Adipose tissue (tissue), 3 donors: ENCODE data around the gene MAPK6. TPM values are rescaled to one million over a fixed set of nuclear protein-coding genes. Genes with fewer than 3 reads are reported as not detected.
"Not testable (repeated sequence)": the region's sequence is repeated elsewhere in the genome, so short reads cannot be mapped to it uniquely, and the experiment has no call there.

Experiments
- H3K27ac ChIP-seq: one replicate; pipeline ENCODE4 v1.5.1; 2013; ENCODE audit warnings: low read depth, low read length
- WGBS, 3 donors: extraction: QIAGEN DNeasy Blood & Tissue Kit; methylation state at CpG; one replicate each; pipeline ENCODE4 v1.1.7; 2013; 5-methylcytosine and 5-hydroxymethylcytosine counted together
- polyA plus RNA-seq, 3 donors: library from polyadenylated mRNA; stranded (reverse); fragments of 200-250 nt; gene quantifications; one replicate each; pipeline ENCODE4 v1.2.3, GENCODE V29; 2013
- donor health status: healthy with polysubstance abuse.
- donor health status: Bipolar disorder and iron deficiency.
- donor health status: healthy.

Gene MAPK6
- 10 to 100 TPM in 2 of 3 donors, 1 to 10 TPM in 1; 4.1 to 11.3 (median 10.1) TPM for polyA plus RNA-seq

GRCh38 chr15:52018693-52019393 is at the start of gene MAPK6:
Gene MAPK6 (plus strand): TSS chr15:52019219. CDS start chr15:52046461, 27,242 bp downstream.
- 3 to 4% (median 4%) methylated on average over 48 to 59 of the region's 59 CpGs for WGBS, 3 donors
- peak within 1 kb of the TSS; percentile 99 for H3K27ac ChIP-seq

GRCh38 chr15:51969728-51970127 is 49.3 kb upstream of the MAPK6 start:
- no peak overlapping the region for H3K27ac ChIP-seq
- WGBS, 3 donors = 86 to 90% (median 89%) methylated on average over 4 of the region's 4 CpGs

DNA sequence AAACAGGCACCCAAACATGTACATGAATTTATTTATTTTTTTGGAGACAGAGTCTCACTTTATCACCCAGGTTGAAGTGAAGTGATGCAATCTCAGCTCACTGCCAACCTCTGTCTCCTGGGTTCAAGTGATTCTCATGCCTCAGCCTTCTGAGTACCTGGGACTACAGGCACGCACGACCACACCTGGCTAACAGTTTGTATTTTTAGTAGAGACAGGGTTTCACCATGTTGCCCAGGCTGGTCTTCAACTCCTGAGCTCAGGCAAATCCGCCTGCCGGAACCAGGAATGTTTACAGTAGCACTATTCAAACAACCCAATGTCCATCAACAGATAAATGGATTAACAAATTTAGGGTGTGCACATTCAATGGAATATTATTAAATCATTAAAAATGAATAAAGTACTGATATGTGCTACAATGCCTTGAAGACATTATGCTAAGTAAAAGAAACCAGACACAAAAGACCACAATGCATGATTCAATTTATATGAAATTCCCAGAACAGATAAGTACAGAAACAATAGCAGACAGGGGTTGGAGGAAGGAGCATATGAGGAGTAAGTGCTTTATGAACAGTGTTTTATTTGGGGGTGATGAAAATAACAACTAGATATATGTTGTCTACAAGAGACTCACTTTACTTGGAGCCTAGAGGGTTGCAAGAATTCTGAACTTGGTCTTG is 48.7 kb upstream of the MAPK6 start:
- H3K27ac ChIP-seq = no peak overlapping the region
- WGBS, 3 donors = 22 to 81% (median 81%) methylated on average over 4 of the region's 4 CpGs

DNA sequence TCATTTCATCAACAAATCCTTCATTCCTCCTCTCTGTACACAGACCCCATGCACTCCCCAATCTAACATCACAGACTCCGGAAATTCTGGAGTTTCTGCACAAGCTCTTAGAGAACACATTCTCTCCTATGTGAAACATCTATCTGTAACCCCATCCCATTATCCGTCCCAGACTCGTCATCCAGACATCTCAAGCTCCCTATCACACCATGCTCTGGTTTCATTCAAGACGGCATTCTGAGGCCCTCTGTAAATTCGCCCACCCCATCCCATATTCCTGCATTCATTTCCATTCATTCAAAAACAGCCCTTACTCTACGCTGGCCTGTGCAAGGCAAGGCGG is 48.0 kb upstream of the MAPK6 start:
- 2 to 3% (median 2%) methylated on average over 7 of the region's 7 CpGs for WGBS, 3 donors
- no peak overlapping the region for H3K27ac ChIP-seq

DNA sequence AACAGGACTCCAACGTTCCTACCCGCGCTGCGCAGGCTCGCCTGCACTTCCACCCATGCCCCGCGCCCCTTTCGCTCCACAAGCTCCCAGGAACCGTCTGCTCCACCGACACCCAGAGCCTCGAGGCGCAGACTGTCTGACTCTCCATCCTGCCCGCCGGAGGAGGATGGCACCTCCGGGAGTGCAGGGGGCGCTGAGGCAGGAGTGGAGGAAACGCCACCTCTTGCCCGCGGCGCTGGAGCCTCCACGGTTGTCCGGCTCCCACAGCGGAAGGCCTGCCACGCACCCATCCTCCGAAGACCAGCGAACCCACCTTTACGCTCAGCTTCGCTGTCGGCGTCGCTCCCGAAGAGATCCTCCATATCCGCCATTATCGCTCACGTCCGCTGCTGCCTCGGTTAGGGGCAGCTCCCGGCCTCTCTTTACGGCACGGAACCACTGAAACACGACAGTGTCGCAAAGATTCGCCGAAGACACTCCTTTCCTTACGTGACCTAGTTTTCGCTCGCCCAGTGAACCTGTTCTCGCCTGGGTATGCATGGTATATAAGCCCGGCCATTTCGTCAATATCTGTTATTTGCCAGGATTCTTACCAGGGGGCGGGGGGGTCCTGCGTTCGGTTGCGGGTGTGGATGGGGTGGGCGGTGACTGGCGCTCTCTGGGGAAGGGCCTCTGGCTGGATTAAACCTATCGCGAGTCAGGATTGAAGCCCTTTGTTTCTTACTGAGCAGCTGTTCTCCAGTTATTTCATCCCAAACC is 47.5 kb upstream of the MAPK6 start, which contains the start of gene LEO1:
Gene LEO1 (minus strand): TSS at position 404 of the 759 bp plus-strand sequence. CDS start 33 bp downstream, at position 371.
- WGBS, 3 donors = 0 to 1% (median 1%) methylated on average over 58 of the region's 58 CpGs
- H3K27ac ChIP-seq = peak within 1 kb of the TSS; percentile 31

DNA sequence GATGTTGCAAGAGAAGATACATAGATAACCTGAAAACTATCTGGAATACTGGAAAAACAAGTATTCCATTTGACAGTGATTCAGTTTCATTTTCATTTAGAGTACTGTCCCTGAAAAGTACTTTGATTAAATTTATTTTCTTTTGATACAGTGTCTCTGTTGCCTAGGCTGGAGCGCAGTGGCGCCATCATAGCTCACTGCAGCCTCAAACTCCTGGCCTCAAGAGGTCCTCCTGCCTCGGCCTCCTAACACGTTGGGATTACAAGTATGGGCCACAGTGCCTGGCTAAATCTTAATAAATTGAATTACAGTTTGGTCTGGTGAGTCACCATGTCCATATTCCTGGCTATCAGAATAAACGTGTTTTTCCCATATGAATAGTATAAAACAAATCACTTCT is 45.8 kb upstream of the MAPK6 start:
- H3K27ac ChIP-seq = no peak overlapping the region
- WGBS, 3 donors = 73 to 91% (median 82%) methylated on average over 5 of the region's 5 CpGs

DNA sequence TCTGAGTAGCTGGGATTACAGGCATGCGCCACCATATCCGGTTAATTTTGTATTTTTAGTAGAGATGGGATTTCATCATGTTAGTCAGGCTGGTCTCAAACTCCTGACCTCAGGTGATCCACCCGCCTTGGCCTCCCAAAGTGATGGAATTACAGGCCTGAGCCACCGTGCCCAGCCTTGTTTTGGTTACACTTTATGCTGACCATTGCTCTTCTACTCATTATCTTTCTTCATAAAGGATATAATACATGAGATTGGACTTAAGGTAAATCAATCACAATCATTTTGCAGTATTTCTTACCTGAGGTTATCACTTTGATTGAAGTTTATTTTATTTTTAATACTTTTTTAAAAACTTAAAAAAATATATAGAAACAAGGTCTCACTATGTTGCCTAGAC is 45.2 kb upstream of the MAPK6 start:
- WGBS, 3 donors = 95 to 96% (median 96%) methylated on average over 4 of the region's 4 CpGs

DNA sequence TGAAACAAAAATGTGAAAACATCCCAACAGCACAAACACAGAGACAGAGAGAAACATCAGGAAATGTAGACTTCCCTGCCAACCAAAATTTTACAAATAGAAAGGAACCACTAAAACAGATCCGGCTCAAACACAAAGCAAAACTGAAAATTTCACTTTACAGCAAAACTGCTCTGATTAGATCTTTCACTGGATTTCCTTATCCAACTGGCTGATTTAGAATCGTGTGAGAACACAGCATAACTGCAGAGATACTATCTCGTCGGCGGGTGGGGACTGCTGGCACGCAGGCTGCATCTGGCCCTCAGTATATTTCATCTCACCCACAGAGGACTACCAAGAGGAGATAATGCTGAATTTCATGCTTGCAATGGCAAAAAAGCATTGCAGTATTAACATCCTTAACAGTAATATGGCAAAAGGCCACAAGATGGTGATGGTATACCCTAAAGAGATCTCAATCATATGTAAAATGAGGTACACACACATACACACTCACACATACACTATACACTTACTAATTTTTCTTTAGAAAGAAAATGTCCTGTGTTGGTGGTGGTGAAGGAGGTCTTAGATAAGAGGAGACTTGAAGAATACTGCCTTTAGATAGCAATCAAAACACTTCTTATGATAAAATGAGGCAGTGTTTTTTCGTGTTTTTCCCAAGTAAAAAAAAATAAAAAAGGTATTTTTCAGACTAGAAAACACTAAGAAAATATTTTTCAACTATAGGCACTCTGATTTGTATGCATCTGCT is 36.8 kb upstream of the MAPK6 start:
- no peak overlapping the region for H3K27ac ChIP-seq
- WGBS, 3 donors = 5 to 17% (median 9%) methylated on average over 7 of the region's 7 CpGs

More for the DNA sequence above, 45.2 kb upstream of the MAPK6 start:
- no peak overlapping the region for H3K27ac ChIP-seq

DNA sequence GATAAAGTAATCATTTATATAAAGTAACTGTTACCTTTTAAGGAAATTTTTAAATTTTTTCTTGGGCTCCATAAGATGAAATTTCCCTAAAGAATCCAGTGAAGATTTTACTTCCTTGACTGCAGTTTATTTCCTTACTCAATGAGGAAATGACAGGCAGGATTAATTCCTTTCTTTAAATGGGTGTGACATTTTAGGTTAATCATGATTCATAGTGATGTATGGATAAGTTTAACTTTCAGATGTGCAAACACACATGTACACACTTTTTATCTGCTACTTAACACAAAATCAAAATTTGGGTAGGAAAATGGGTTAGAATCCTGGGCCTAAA is 36.3 kb upstream of the MAPK6 start:
- H3K27ac ChIP-seq = no peak overlapping the region

- H3K27ac ChIP-seq = no peak overlapping the region
- 80 to 89% (median 85%) methylated on average over 4 of the region's 4 CpGs for WGBS, 3 donors
Measured at GRCh38 chr15:51991141-51991540, 27.9 kb upstream of the MAPK6 start.

DNA sequence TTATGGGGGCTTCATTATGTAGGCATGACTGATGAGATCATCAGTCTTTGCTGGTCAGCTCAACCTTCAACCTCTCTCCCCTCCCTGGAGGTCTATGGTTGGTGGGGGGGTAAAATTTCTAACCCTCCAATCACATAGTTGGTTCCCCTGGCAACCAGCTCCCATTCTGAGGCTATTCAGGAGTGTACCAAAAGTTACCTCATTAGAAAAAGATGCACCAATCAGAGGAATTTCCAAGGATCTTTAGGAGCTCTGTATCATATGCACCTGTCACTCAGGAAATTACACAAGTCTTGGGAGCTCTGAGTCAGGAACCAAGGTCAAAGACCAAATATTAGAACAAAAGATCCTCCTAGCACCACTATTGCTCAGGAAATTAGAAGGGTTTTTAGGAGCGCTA is 26.1 kb upstream of the MAPK6 start:
- 76 to 91% (median 79%) methylated on average over 1 of the region's 1 CpG for WGBS, 3 donors
- no peak overlapping the region for H3K27ac ChIP-seq

- H3K27ac ChIP-seq = no peak overlapping the region
- 45 to 61% (median 57%) methylated on average over 2 of the region's 2 CpGs for WGBS, 3 donors
Measured at GRCh38 chr15:52002351-52002750, 16.7 kb upstream of the MAPK6 start.

- not testable (repeated sequence) for H3K27ac ChIP-seq
- 85 to 91% (median 90%) methylated on average over 7 of the region's 7 CpGs for WGBS, 3 donors
Measured at GRCh38 chr15:52003089-52003488, 15.9 kb upstream of the MAPK6 start.

DNA sequence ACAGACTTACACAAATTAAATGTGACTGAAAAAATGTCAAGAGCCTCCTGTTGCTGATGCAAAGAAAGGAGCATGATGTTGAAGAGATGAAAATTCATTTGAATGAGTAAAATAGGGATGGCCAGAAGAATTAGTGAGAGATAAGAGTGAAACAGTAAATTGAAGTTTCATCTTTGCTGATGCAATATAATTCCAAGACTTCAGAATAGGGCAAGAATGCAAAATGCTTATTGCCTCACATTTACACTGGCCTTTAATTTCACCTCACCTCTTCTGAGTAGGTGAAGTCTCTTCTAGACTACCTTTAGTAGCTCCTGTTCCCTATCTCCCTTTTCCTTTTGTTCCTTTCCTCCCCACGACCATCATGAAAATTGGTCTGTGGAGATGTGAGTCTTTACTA is 15.3 kb upstream of the MAPK6 start:
- WGBS, 3 donors = 86 to 94% (median 89%) methylated on average over 1 of the region's 1 CpG
- no peak overlapping the region for H3K27ac ChIP-seq

DNA sequence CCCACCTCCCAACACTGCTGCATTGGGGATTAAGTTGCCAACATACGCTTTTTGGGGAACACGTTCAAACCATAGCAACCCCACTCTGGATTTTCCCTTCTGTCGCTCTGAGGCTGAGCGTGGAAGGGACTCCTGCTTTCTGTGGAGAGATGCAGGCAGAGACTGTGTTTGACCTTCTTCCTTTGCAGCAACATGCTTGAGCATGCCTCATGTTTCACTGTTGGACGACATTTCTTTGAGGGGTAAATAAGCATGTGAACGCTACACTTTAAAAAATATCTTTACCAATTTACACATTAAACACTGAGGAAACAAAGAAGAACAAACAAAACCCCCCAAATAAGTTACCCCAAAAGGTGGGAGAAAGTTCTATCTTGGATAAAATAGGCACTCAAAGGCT is 14.2 kb upstream of the MAPK6 start:
- 91 to 98% (median 96%) methylated on average over 6 of the region's 6 CpGs for WGBS, 3 donors
- no peak overlapping the region for H3K27ac ChIP-seq

- H3K27ac ChIP-seq = no peak overlapping the region
- 77 to 81% (median 78%) methylated on average over 5 of the region's 5 CpGs for WGBS, 3 donors
Measured at GRCh38 chr15:52005748-52006701, 13.0 kb upstream of the MAPK6 start.

GRCh38 chr15:52006702-52007340 is 12.2 kb upstream of the MAPK6 start:
- no peak overlapping the region for H3K27ac ChIP-seq

More at GRCh38 chr15:52006702-52007340, 12.2 kb upstream of the MAPK6 start:
- 54 to 87% (median 56%) methylated on average over 3 of the region's 3 CpGs for WGBS, 3 donors
